H9 (cell line): ENCODE results near the gene CLEC10A. TPM values are rescaled to one million over a fixed set of nuclear protein-coding genes. Genes with fewer than 3 reads are reported as not detected.
"Not testable (repeated sequence)": the region's sequence is repeated elsewhere in the genome, so short reads cannot be mapped to it uniquely, and the experiment has no call there.

Source experiments
- DNase-seq: peaks from one replicate; pipeline ENCODE4 v3.0.0-alpha.2; 2017
- H2AFZ ChIP-seq: one replicate; pipeline ENCODE4 v1.6.1; 2013; ENCODE audit warnings: mild to moderate bottlenecking, low read length, control low read depth, moderate library complexity
- H2AK5ac ChIP-seq: 2 replicates; pipeline ENCODE4 v1.6.1; 2013; ENCODE audit warnings: low read length, control low read depth, mixed read lengths; ENCODE audit not compliant: insufficient read length
- H2BK120ac ChIP-seq: one replicate; pipeline ENCODE4 v1.6.1; 2013; ENCODE audit warnings: low read depth, mild to moderate bottlenecking, low read length, control low read depth, inconsistent platforms; ENCODE audit not compliant: poor library complexity, severe bottlenecking
- H2BK12ac ChIP-seq: 2 replicates; pipeline ENCODE4 v1.6.1; 2013; ENCODE audit warnings: low read length, control low read depth, mixed read lengths, low read depth; ENCODE audit not compliant: insufficient read length
- H2BK15ac ChIP-seq: 2 replicates; pipeline ENCODE4 v1.6.1; 2013; ENCODE audit warnings: low read depth, low read length, control low read depth
- H2BK20ac ChIP-seq: one replicate; pipeline ENCODE4 v1.6.1; 2013; ENCODE audit warnings: low read depth, mild to moderate bottlenecking, low read length, control low read depth, inconsistent platforms; ENCODE audit not compliant: poor library complexity, severe bottlenecking
- H2BK5ac ChIP-seq: 2 replicates; pipeline ENCODE4 v1.6.1; 2013; ENCODE audit warnings: low read length, control low read depth, mixed read lengths; ENCODE audit not compliant: insufficient read length
- H3K14ac ChIP-seq: 2 replicates; pipeline ENCODE4 v1.6.1; 2013; ENCODE audit warnings: low read length, control low read depth; ENCODE audit not compliant: insufficient read depth
- H3K18ac ChIP-seq: 2 replicates; pipeline ENCODE4 v1.6.1; 2013; ENCODE audit warnings: low read depth, mild to moderate bottlenecking, mixed read lengths, low read length, control low read depth; ENCODE audit not compliant: insufficient read length
- H3K23ac ChIP-seq: 2 replicates; pipeline ENCODE4 v1.6.1; 2013; ENCODE audit warnings: low read length, control low read depth, mixed read lengths, low read depth; ENCODE audit not compliant: insufficient read length
- H3K23me2 ChIP-seq: 2 replicates; pipeline ENCODE4 v1.6.1; 2013; ENCODE audit warnings: low read depth, mild to moderate bottlenecking, mixed read lengths, low read length, control low read depth; ENCODE audit not compliant: insufficient read length, poor library complexity, severe bottlenecking
- H3K27ac ChIP-seq: 2 replicates; pipeline ENCODE4 v1.5.1; 2013; ENCODE audit warnings: low read length, control low read depth, mixed read lengths, low read depth; ENCODE audit not compliant: insufficient read length
- H3K27me3 ChIP-seq: 2 replicates; pipeline ENCODE4 v1.6.1; 2013; ENCODE audit warnings: low read length, control low read depth, inconsistent platforms; ENCODE audit not compliant: insufficient read depth
- H3K4ac ChIP-seq: 2 replicates; pipeline ENCODE4 v1.6.1; 2013; ENCODE audit warnings: low read depth, mild to moderate bottlenecking, control low read depth, inconsistent platforms, low read length, moderate library complexity
- H3K4me1 ChIP-seq: 2 replicates; pipeline ENCODE4 v1.6.1; 2013; ENCODE audit warnings: low read length, control low read depth, inconsistent platforms; ENCODE audit not compliant: insufficient read depth
- H3K4me2 ChIP-seq: 2 replicates; pipeline ENCODE4 v1.6.1; 2013; ENCODE audit warnings: low read length, control low read depth, mixed read lengths; ENCODE audit not compliant: insufficient read length, insufficient read depth
- H3K56ac ChIP-seq: 2 replicates; pipeline ENCODE4 v1.6.1; 2013; ENCODE audit warnings: low read depth, mild to moderate bottlenecking, mixed read lengths, low read length, control low read depth; ENCODE audit not compliant: insufficient read length
- H3K79me1 ChIP-seq: 2 replicates; pipeline ENCODE4 v1.6.1; 2013; ENCODE audit warnings: low read depth, mild to moderate bottlenecking, moderate library complexity, low read length, control low read depth, inconsistent platforms; ENCODE audit not compliant: insufficient read depth, poor library complexity, severe bottlenecking
- H3K79me2 ChIP-seq: 2 replicates; pipeline ENCODE4 v1.6.1; 2013; ENCODE audit warnings: low read length, control low read depth, inconsistent platforms; ENCODE audit not compliant: insufficient read depth
- H3K9ac ChIP-seq: 2 replicates; pipeline ENCODE4 v1.6.1; 2013; ENCODE audit warnings: low read length, control low read depth, mixed read lengths; ENCODE audit not compliant: insufficient read length; ENCODE audit errors: extremely low read depth
- H3K9me3 ChIP-seq: one replicate; pipeline ENCODE4 v1.6.1; 2013; ENCODE audit warnings: low read depth, low read length, inconsistent platforms; ENCODE audit not compliant: control insufficient read depth
- H3T11ph ChIP-seq: one replicate; pipeline ENCODE4 v1.6.1; 2013; ENCODE audit warnings: mild to moderate bottlenecking, low read length, control low read depth, inconsistent platforms
- H4K20me1 ChIP-seq: one replicate; pipeline ENCODE4 v1.6.1; 2013; ENCODE audit not compliant: control insufficient read depth, insufficient read length, insufficient read depth
- H4K5ac ChIP-seq: 2 replicates; pipeline ENCODE4 v1.6.1; 2013; ENCODE audit warnings: low read depth, mild to moderate bottlenecking, mixed read lengths, low read length, control low read depth; ENCODE audit not compliant: insufficient read length
- H4K8ac ChIP-seq: replicated peaks from 2 replicates; pipeline ENCODE4 v1.6.1; 2013; ENCODE audit warnings: low read length, control low read depth, mixed read lengths, low read depth; ENCODE audit not compliant: insufficient read length
- H4K91ac ChIP-seq: 2 replicates; pipeline ENCODE4 v1.6.1; 2013; ENCODE audit warnings: low read depth, mild to moderate bottlenecking, moderate library complexity, mixed read lengths, low read length, control low read depth; ENCODE audit not compliant: insufficient read length
- H3K27ac Mint-ChIP-seq, 3 experiments: 2 replicates in 2 of 3; 3 replicates in 1 of 3; pipeline ENCODE4 v1.8.0; 2020 to 2021; ENCODE audit warnings: mixed read lengths in 3 of 3, mild to moderate bottlenecking in 1 of 3, moderate library complexity in 1 of 3
- H3K27me3 Mint-ChIP-seq: 2 replicates; pipeline ENCODE4 v1.8.0; 2021; ENCODE audit warnings: low read depth, mild to moderate bottlenecking, moderate library complexity, mixed read lengths
- H3K36me3 Mint-ChIP-seq, 3 experiments: 2 replicates in 2 of 3; 3 replicates in 1 of 3; pipeline ENCODE4 v1.8.0; 2020 to 2021; ENCODE audit warnings: low read depth in 3 of 3, mixed read lengths in 3 of 3; ENCODE audit not compliant: insufficient read depth in 1 of 3
- H3K4me1 Mint-ChIP-seq, 2 experiments: 2 replicates each; pipeline ENCODE4 v1.8.0; 2020; ENCODE audit warnings: mixed read lengths in 2 of 2
- H3K4me3 Mint-ChIP-seq, 2 experiments: 2 replicates in 1 of 2; 3 replicates in 1 of 2; pipeline ENCODE4 v1.8.0; 2020 to 2021; ENCODE audit warnings: mild to moderate bottlenecking in 2 of 2, mixed read lengths in 2 of 2, moderate library complexity in 1 of 2
- H3K9me3 Mint-ChIP-seq, 2 experiments: 2 replicates in 1 of 2; 3 replicates in 1 of 2; pipeline ENCODE4 v1.8.0; 2020; ENCODE audit warnings: mild to moderate bottlenecking in 2 of 2, mixed read lengths in 2 of 2, moderate library complexity in 1 of 2
- CTCF ChIP-seq: fragments of 200-600 bp; sonication (generic); conservative IDR thresholded peaks from 3 replicates; pipeline ENCODE4 v1.8.0; 2021; ENCODE audit warnings: antibody characterized with exemption, mild to moderate bottlenecking
- WGBS: extraction: QIAGEN DNeasy Blood & Tissue Kit; methylation state at CpG from one replicate; pipeline ENCODE4 v1.1.7; 2013; ENCODE audit warnings: missing lambda C conversion rate, low lambda C conversion rate, mixed read lengths; ENCODE audit not compliant: insufficient read length; ENCODE audit errors: extremely low coverage; 5-methylcytosine and 5-hydroxymethylcytosine counted together
- total RNA-seq: library from RNA; stranded (reverse); gene quantifications from 2 replicates; pipeline ENCODE4 v1.2.1, GENCODE V29; 2021

Gene CLEC10A
- total RNA-seq, 1 experiment from 2014 or later: not detected

GRCh38 chr17:7047566-7047965 is 32.5 kb downstream of the CLEC10A start:
- no peak overlapping the region for H3K27ac Mint-ChIP-seq
- Histone ChIP-seq H3K18ac (no peak overlapping the region), H3K79me1 (no peaks in the 10 kb centered on the region), H4K5ac (no peak overlapping the region), H3K4ac (no peak overlapping the region), H2BK5ac (no peak overlapping the region), H2BK20ac (no peak overlapping the region), H3K4me1 (no peaks in the 10 kb centered on the region), H4K8ac (no peak overlapping the region), H4K91ac (no peak overlapping the region), H2BK120ac (no peak overlapping the region), H2AFZ (no peak overlapping the region), H3K27me3 (peaks cover 6% of the 10 kb centered on the region), H3K4me2 (no peak overlapping the region), H3K56ac (no peak overlapping the region), H2BK12ac (no peak overlapping the region), H3T11ph (no peak overlapping the region), H3K9me3 (no peaks in the 10 kb centered on the region), H3K23me2 (peaks cover 25% of the 10 kb centered on the region), H3K9ac (no peak overlapping the region), H4K20me1 (no peaks in the 10 kb centered on the region), H3K23ac (no peak overlapping the region), H2AK5ac (no peak overlapping the region), H3K14ac (no peak overlapping the region), H3K27ac (no peak overlapping the region), H3K79me2 (no peaks in the 10 kb centered on the region), H2BK15ac (no peak overlapping the region)
- no peaks in the 10 kb centered on the region for H3K36me3 Mint-ChIP-seq
- H3K4me3 Mint-ChIP-seq: no peak overlapping the region
- H3K9me3 Mint-ChIP-seq: no peaks in the 10 kb centered on the region
- TF ChIP-seq CTCF: no peak
- WGBS: no CpG with 5 or more reads among the region's 6 CpGs
- H3K27me3 Mint-ChIP-seq: peaks cover 77% of the 10 kb centered on the region
- no peak for DNase-seq
- H3K4me1 Mint-ChIP-seq: peaks cover 14 to 23% of the 10 kb centered on the region in 2 experiments

- H3K9me3 Mint-ChIP-seq, H3K9me3 ChIP-seq, H3K9ac ChIP-seq, H4K91ac ChIP-seq, H2BK15ac ChIP-seq, H3T11ph ChIP-seq, H2BK5ac ChIP-seq, H3K23ac ChIP-seq, H2BK120ac ChIP-seq, H3K27ac ChIP-seq, H3K36me3 Mint-ChIP-seq, H3K27me3 ChIP-seq, H3K18ac ChIP-seq, H2AK5ac ChIP-seq, H2BK12ac ChIP-seq, H4K5ac ChIP-seq, H3K4me1 ChIP-seq, H3K14ac ChIP-seq, H3K27ac Mint-ChIP-seq, H3K79me2 ChIP-seq, H4K8ac ChIP-seq, H3K4ac ChIP-seq, H2BK20ac ChIP-seq, H4K20me1 ChIP-seq, H3K56ac ChIP-seq, H3K79me1 ChIP-seq: not testable (repeated sequence)
- peak; percentile 78 for DNase-seq
- Histone ChIP-seq H2AFZ (peak overlapping the region; percentile 49), H3K4me2 (peak overlapping the region; percentile 95), H3K23me2 (peaks cover 31% of the 10 kb centered on the region)
- Mint-ChIP-seq H3K4me1 (peaks cover 16 to 25% of the 10 kb centered on the region in 2 experiments), H3K4me3 (peak overlapping the region; percentile 58 to 80), H3K27me3 (peaks cover 83% of the 10 kb centered on the region)
- no CpG with 5 or more reads among the region's 26 CpGs for WGBS
Observed at GRCh38 chr17:7046725-7047397, 33.2 kb downstream of the CLEC10A start.
